Measurements from ENCODE around the gene WNT7A.

The WNT7A gene

GRCh38 chr3:13812034-13812471 lies 67.8 kb downstream of the WNT7A start:
- Histone ChIP-seq H3K9me3 (ENCODE audit: control insufficient read depth, insufficient read depth, low read length) (peaks cover 22% of the 10 kb centered on the region), H3K27me3 (ENCODE audit: control insufficient read depth, insufficient read depth, low read length) (no peaks in the 10 kb centered on the region), H3K4me1 (ENCODE audit: control insufficient read depth, insufficient read depth, low read length) (no peaks in the 10 kb centered on the region), H3K36me3 (ENCODE audit: control insufficient read depth, insufficient read depth, low read length) (no peaks in the 10 kb centered on the region), H3K4me3 (ENCODE audit: low read depth, low read length) (no peak overlapping the region), H3K9ac (ENCODE audit: low read depth, low read length) (no peak overlapping the region)

- no peak overlapping the region for H3K4me3 ChIP-seq (ENCODE audit: low read depth, low read length)
- H3K27me3 ChIP-seq (ENCODE audit: control insufficient read depth, insufficient read depth, low read length) = no peaks in the 10 kb centered on the region
- H3K4me1 ChIP-seq (ENCODE audit: control insufficient read depth, insufficient read depth, low read length) = no peaks in the 10 kb centered on the region
- no peaks in the 10 kb centered on the region for H3K36me3 ChIP-seq (ENCODE audit: control insufficient read depth, insufficient read depth, low read length)
- peaks cover 22% of the 10 kb centered on the region for H3K9me3 ChIP-seq (ENCODE audit: control insufficient read depth, insufficient read depth, low read length)
- H3K9ac ChIP-seq (ENCODE audit: low read depth, low read length) = no peak overlapping the region
Observed at GRCh38 chr3:13811614-13812013, 68.3 kb downstream of the WNT7A start.

GRCh38 chr3:13808550-13808949 lies 71.3 kb downstream of the WNT7A start:
- Histone ChIP-seq H3K36me3 (ENCODE audit: control insufficient read depth, insufficient read depth, low read length) (no peaks in the 10 kb centered on the region), H3K9me3 (ENCODE audit: control insufficient read depth, insufficient read depth, low read length) (peaks cover 3% of the 10 kb centered on the region), H3K4me3 (ENCODE audit: low read depth, low read length) (no peak overlapping the region), H3K9ac (ENCODE audit: low read depth, low read length) (no peak overlapping the region), H3K4me1 (ENCODE audit: control insufficient read depth, insufficient read depth, low read length) (no peaks in the 10 kb centered on the region), H3K27me3 (ENCODE audit: control insufficient read depth, insufficient read depth, low read length) (no peaks in the 10 kb centered on the region)

- no peaks in the 10 kb centered on the region for H3K27me3 ChIP-seq (ENCODE audit: control insufficient read depth, insufficient read depth, low read length)
- no peaks in the 10 kb centered on the region for H3K36me3 ChIP-seq (ENCODE audit: control insufficient read depth, insufficient read depth, low read length)
- no peaks in the 10 kb centered on the region for H3K4me1 ChIP-seq (ENCODE audit: control insufficient read depth, insufficient read depth, low read length)
- H3K4me3 ChIP-seq (ENCODE audit: low read depth, low read length) = no peak overlapping the region
- H3K9ac ChIP-seq (ENCODE audit: low read depth, low read length) = no peak overlapping the region
- no peaks in the 10 kb centered on the region for H3K9me3 ChIP-seq (ENCODE audit: control insufficient read depth, insufficient read depth, low read length)
Observed at GRCh38 chr3:13801361-13802204, 78.3 kb downstream of the WNT7A start.

GRCh38 chr3:13800064-13800463 lies 79.8 kb downstream of the WNT7A start:
- Histone ChIP-seq H3K9ac (ENCODE audit: low read depth, low read length) (no peak overlapping the region), H3K4me1 (ENCODE audit: control insufficient read depth, insufficient read depth, low read length) (no peaks in the 10 kb centered on the region), H3K27me3 (ENCODE audit: control insufficient read depth, insufficient read depth, low read length) (no peaks in the 10 kb centered on the region), H3K36me3 (ENCODE audit: control insufficient read depth, insufficient read depth, low read length) (no peaks in the 10 kb centered on the region), H3K4me3 (ENCODE audit: low read depth, low read length) (no peak overlapping the region), H3K9me3 (ENCODE audit: control insufficient read depth, insufficient read depth, low read length) (no peaks in the 10 kb centered on the region)

GRCh38 chr3:13798401-13798800 lies 81.5 kb downstream of the WNT7A start:
- Histone ChIP-seq H3K9me3 (ENCODE audit: control insufficient read depth, insufficient read depth, low read length) (no peaks in the 10 kb centered on the region), H3K9ac (ENCODE audit: low read depth, low read length) (no peak overlapping the region), H3K4me1 (ENCODE audit: control insufficient read depth, insufficient read depth, low read length) (no peaks in the 10 kb centered on the region), H3K4me3 (ENCODE audit: low read depth, low read length) (no peak overlapping the region), H3K36me3 (ENCODE audit: control insufficient read depth, insufficient read depth, low read length) (no peaks in the 10 kb centered on the region), H3K27me3 (ENCODE audit: control insufficient read depth, insufficient read depth, low read length) (no peaks in the 10 kb centered on the region)

GRCh38 chr3:13796701-13797460 lies 83.0 kb downstream of the WNT7A start:
- H3K4me1 ChIP-seq (ENCODE audit: control insufficient read depth, insufficient read depth, low read length) = no peaks in the 10 kb centered on the region
- H3K9me3 ChIP-seq (ENCODE audit: control insufficient read depth, insufficient read depth, low read length) = no peaks in the 10 kb centered on the region
- no peak overlapping the region for H3K9ac ChIP-seq (ENCODE audit: low read depth, low read length)
- no peaks in the 10 kb centered on the region for H3K36me3 ChIP-seq (ENCODE audit: control insufficient read depth, insufficient read depth, low read length)
- no peaks in the 10 kb centered on the region for H3K27me3 ChIP-seq (ENCODE audit: control insufficient read depth, insufficient read depth, low read length)
- no peak overlapping the region for H3K4me3 ChIP-seq (ENCODE audit: low read depth, low read length)

GRCh38 chr3:13795816-13796215 lies 84.1 kb downstream of the WNT7A start:
- no peak overlapping the region for H3K9ac ChIP-seq (ENCODE audit: low read depth, low read length)
- no peaks in the 10 kb centered on the region for H3K9me3 ChIP-seq (ENCODE audit: control insufficient read depth, insufficient read depth, low read length)
- H3K4me3 ChIP-seq (ENCODE audit: low read depth, low read length) = no peak overlapping the region
- H3K27me3 ChIP-seq (ENCODE audit: control insufficient read depth, insufficient read depth, low read length) = no peaks in the 10 kb centered on the region
- H3K4me1 ChIP-seq (ENCODE audit: control insufficient read depth, insufficient read depth, low read length) = no peaks in the 10 kb centered on the region
- no peaks in the 10 kb centered on the region for H3K36me3 ChIP-seq (ENCODE audit: control insufficient read depth, insufficient read depth, low read length)

GRCh38 chr3:13794322-13794721 lies 85.5 kb downstream of the WNT7A start:
- H3K36me3 ChIP-seq (ENCODE audit: control insufficient read depth, insufficient read depth, low read length) = no peaks in the 10 kb centered on the region
- no peaks in the 10 kb centered on the region for H3K4me1 ChIP-seq (ENCODE audit: control insufficient read depth, insufficient read depth, low read length)
- no peak overlapping the region for H3K4me3 ChIP-seq (ENCODE audit: low read depth, low read length)
- no peaks in the 10 kb centered on the region for H3K9me3 ChIP-seq (ENCODE audit: control insufficient read depth, insufficient read depth, low read length)
- H3K9ac ChIP-seq (ENCODE audit: low read depth, low read length) = no peak overlapping the region
- H3K27me3 ChIP-seq (ENCODE audit: control insufficient read depth, insufficient read depth, low read length) = no peaks in the 10 kb centered on the region

- no peak overlapping the region for H3K4me3 ChIP-seq (ENCODE audit: low read depth, low read length)
- no peak overlapping the region for H3K9ac ChIP-seq (ENCODE audit: low read depth, low read length)
- H3K4me1 ChIP-seq (ENCODE audit: control insufficient read depth, insufficient read depth, low read length) = no peaks in the 10 kb centered on the region
- H3K9me3 ChIP-seq (ENCODE audit: control insufficient read depth, insufficient read depth, low read length) = no peaks in the 10 kb centered on the region
- H3K36me3 ChIP-seq (ENCODE audit: control insufficient read depth, insufficient read depth, low read length) = no peaks in the 10 kb centered on the region
- no peaks in the 10 kb centered on the region for H3K27me3 ChIP-seq (ENCODE audit: control insufficient read depth, insufficient read depth, low read length)
Observed at GRCh38 chr3:13793451-13793850, 86.4 kb downstream of the WNT7A start.

GRCh38 chr3:13792512-13793371 lies 87.1 kb downstream of the WNT7A start:
- Histone ChIP-seq H3K36me3 (ENCODE audit: control insufficient read depth, insufficient read depth, low read length) (no peaks in the 10 kb centered on the region), H3K27me3 (ENCODE audit: control insufficient read depth, insufficient read depth, low read length) (no peaks in the 10 kb centered on the region), H3K4me1 (ENCODE audit: control insufficient read depth, insufficient read depth, low read length) (no peaks in the 10 kb centered on the region), H3K4me3 (ENCODE audit: low read depth, low read length) (no peak overlapping the region), H3K9ac (ENCODE audit: low read depth, low read length) (no peak overlapping the region), H3K9me3 (ENCODE audit: control insufficient read depth, insufficient read depth, low read length) (no peaks in the 10 kb centered on the region)

Data from iPS-15b (cell line).